ENCODE results near the gene RGS19. TPM values are rescaled to one million over a fixed set of nuclear protein-coding genes. Genes with fewer than 3 reads are reported as not detected.

Gene RGS19
- total RNA-seq, 1 experiment from 2014 or later, result 17.2 TPM

DNA sequence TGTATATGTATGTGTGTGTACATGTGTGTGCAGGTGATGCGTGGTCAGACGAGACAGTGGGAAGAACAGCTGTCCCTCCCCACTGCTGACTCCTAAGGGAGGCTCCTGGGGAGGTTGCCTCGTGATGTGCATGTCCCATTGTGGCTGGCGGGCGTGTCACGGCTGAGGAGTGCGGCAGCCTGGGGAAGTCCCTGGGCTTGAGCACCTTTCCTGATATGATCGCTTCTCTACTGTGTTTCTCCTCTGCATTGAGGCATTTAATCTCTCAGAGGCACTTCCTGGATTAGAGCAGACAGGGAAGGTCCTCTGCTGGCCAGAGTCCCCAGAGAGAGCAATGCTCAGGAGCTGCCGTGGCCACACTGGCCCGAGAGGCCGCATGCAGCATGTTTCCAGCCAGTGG, 16.6 kb upstream of the RGS19 start:
- H3K4me1 Mint-ChIP-seq (ENCODE audit: low read depth, unreplicated experiment), result peaks cover 10% of the 10 kb centered on the region
- H3K36me3 Mint-ChIP-seq (ENCODE audit: insufficient read depth, unreplicated experiment), result no peaks in the 10 kb centered on the region
- H3K27me3 Mint-ChIP-seq (ENCODE audit: unreplicated experiment), result peaks cover 80% of the 10 kb centered on the region
- H3K9me3 Mint-ChIP-seq (ENCODE audit: low read depth, unreplicated experiment), result peaks cover 5% of the 10 kb centered on the region
- TF ChIP-seq, protein P1, sequence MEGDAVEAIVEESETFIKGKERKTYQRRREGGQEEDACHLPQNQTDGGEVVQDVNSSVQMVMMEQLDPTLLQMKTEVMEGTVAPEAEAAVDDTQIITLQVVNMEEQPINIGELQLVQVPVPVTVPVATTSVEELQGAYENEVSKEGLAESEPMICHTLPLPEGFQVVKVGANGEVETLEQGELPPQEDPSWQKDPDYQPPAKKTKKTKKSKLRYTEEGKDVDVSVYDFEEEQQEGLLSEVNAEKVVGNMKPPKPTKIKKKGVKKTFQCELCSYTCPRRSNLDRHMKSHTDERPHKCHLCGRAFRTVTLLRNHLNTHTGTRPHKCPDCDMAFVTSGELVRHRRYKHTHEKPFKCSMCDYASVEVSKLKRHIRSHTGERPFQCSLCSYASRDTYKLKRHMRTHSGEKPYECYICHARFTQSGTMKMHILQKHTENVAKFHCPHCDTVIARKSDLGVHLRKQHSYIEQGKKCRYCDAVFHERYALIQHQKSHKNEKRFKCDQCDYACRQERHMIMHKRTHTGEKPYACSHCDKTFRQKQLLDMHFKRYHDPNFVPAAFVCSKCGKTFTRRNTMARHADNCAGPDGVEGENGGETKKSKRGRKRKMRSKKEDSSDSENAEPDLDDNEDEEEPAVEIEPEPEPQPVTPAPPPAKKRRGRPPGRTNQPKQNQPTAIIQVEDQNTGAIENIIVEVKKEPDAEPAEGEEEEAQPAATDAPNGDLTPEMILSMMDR (IDR thresholded peaks at IDR 0.05; ENCODE audit: unreplicated experiment), result no peak
- no peak for DNase-seq
- no TSS peak for BruUV-seq (replicated peaks)
- CTCF ChIA-PET, result no interaction called here
- intact Hi-C loops (cut with micrococcal nuclease; ENCODE audit: unreplicated experiment), result no loop called here
- no peak overlapping the region for H3K27ac Mint-ChIP-seq (ENCODE audit: unreplicated experiment)
- no peak overlapping the region for H3K4me3 Mint-ChIP-seq (ENCODE audit: low read depth, unreplicated experiment)

DNA sequence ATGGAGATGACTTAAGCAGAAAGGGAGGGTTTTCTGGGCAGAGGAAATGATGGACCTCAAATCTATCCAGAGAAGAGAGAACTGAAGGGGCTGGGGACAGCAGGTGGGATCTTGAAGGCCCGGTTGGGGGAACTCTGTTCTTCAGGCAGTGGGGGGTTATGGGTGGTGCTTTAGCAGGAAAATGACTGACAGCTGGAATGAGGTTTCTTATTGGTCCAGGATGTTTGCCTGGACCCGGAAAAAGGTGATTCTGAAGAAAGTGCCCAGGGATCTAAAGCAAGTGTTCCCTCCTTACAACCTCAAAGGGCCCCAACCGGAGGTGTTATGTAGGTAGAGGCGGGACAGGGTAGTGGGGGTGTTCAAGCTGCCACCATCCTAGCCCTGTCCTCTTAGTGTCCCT, 16.1 kb upstream of the RGS19 start:
- no TSS peak for BruUV-seq (replicated peaks)
- Mint-ChIP-seq H3K4me1 (ENCODE audit: low read depth, unreplicated experiment) (peaks cover 10% of the 10 kb centered on the region), H3K27ac (ENCODE audit: unreplicated experiment) (no peak overlapping the region), H3K9me3 (ENCODE audit: low read depth, unreplicated experiment) (peaks cover 5% of the 10 kb centered on the region), H3K27me3 (ENCODE audit: unreplicated experiment) (peaks cover 77% of the 10 kb centered on the region), H3K4me3 (ENCODE audit: low read depth, unreplicated experiment) (no peak overlapping the region), H3K36me3 (ENCODE audit: insufficient read depth, unreplicated experiment) (no peaks in the 10 kb centered on the region)
- CTCF ChIA-PET, result no interaction called here
- TF ChIP-seq, protein P1 (IDR thresholded peaks at IDR 0.05; ENCODE audit: unreplicated experiment), result no peak
- no peak for DNase-seq
- intact Hi-C loops (cut with micrococcal nuclease; ENCODE audit: unreplicated experiment), result no loop called here

DNA sequence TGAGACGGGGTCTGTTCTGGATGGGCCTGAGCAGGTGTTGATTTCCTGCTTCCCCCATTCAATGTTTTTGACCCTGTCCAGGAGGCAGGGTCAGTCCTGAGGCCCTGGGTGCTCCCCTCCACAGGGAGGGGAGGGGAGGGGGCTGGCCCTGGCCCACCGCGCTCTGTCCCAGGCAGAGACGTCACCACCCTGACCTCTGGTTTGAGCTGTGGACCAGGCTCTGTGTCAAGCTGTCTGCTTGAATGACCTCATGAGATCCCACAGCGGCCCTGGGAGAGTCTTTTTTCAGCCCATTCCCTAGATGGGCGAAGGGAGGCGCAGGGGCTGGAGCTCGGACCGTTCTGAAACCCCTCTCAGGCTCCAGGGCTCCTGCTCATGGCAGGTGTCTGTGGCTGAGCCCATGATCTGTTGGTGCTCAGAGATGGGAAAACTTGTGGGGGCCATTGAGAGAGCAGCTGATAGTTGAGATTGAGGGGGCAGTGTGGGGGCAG, 13.7 kb upstream of the RGS19 start:
- Mint-ChIP-seq H3K27ac (ENCODE audit: unreplicated experiment) (no peak overlapping the region), H3K4me1 (ENCODE audit: low read depth, unreplicated experiment) (peaks cover 10% of the 10 kb centered on the region), H3K9me3 (ENCODE audit: low read depth, unreplicated experiment) (peaks cover 5% of the 10 kb centered on the region), H3K4me3 (ENCODE audit: low read depth, unreplicated experiment) (no peak overlapping the region), H3K27me3 (ENCODE audit: unreplicated experiment) (peaks cover 78% of the 10 kb centered on the region), H3K36me3 (ENCODE audit: insufficient read depth, unreplicated experiment) (no peaks in the 10 kb centered on the region)
- TF ChIP-seq, protein P1 (IDR thresholded peaks at IDR 0.05; ENCODE audit: unreplicated experiment), result no peak
- BruUV-seq (replicated peaks), result no TSS peak
- intact Hi-C loops (cut with micrococcal nuclease; ENCODE audit: unreplicated experiment), result no loop called here
- CTCF ChIA-PET, result interaction anchor here (0.6 kb wide), 1 partner anchor 50 kb away, joined by 5 read pairs; no protein-coding TSS in a partner anchor
- DNase-seq, result no peak

DNA sequence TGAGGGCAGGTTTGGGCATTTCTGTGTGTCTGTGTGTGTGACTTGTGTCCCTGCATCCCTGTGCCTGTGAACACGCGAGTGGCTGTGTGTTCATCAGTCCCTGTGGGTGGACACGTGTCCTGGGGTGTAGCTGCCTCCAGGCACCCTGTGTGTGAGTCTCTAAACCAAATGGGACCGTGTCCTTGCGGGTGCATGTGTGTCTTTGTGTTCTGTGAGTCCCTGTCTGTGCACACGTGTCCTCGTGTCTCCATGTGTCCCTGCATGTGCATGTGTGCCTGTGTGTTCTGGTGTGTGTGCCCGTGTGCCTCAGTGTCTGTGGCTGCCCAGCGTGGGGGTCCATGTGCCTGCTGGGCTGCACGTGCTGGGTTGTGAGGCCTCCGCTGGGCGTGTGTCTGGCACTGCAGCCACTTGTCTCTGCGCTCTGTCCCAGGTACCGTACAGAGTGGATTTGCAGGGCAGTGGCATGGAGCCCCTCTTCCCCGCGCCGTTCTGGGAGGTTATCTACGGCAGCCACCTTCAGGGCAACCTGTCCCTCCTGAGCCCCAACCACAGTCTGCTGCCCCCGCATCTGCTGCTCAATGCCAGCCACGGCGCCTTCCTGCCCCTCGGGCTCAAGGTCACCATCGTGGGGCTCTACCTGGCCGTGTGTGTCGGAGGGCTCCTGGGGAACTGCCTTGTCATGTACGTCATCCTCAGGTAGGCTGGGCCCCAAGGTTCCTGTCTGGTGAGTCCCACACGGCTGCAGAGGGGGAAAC, 13.1 kb upstream of the RGS19 start:
- Mint-ChIP-seq H3K9me3 (ENCODE audit: low read depth, unreplicated experiment) (peaks cover 5% of the 10 kb centered on the region), H3K36me3 (ENCODE audit: insufficient read depth, unreplicated experiment) (peaks cover 5% of the 10 kb centered on the region), H3K4me3 (ENCODE audit: low read depth, unreplicated experiment) (no peak overlapping the region), H3K27ac (ENCODE audit: unreplicated experiment) (no peak overlapping the region), H3K27me3 (ENCODE audit: unreplicated experiment) (peaks cover 78% of the 10 kb centered on the region), H3K4me1 (ENCODE audit: low read depth, unreplicated experiment) (peaks cover 10% of the 10 kb centered on the region)
- no TSS peak for BruUV-seq (replicated peaks)
- DNase-seq, result no peak
- intact Hi-C loops (cut with micrococcal nuclease; ENCODE audit: unreplicated experiment), result no loop called here
- CTCF ChIA-PET, result interaction anchor here (0.9 kb wide), 1 partner anchor 9 kb away, joined by 3 read pairs; no protein-coding TSS in a partner anchor
- TF ChIP-seq, protein P1 (IDR thresholded peaks at IDR 0.05; ENCODE audit: unreplicated experiment), result no peak
